ENCODE data around the gene SLC25A33.
"Not testable (repeated sequence)": the region's sequence is repeated elsewhere in the genome, so short reads cannot be mapped to it uniquely, and the experiment has no call there.

The SLC25A33 gene

DNA sequence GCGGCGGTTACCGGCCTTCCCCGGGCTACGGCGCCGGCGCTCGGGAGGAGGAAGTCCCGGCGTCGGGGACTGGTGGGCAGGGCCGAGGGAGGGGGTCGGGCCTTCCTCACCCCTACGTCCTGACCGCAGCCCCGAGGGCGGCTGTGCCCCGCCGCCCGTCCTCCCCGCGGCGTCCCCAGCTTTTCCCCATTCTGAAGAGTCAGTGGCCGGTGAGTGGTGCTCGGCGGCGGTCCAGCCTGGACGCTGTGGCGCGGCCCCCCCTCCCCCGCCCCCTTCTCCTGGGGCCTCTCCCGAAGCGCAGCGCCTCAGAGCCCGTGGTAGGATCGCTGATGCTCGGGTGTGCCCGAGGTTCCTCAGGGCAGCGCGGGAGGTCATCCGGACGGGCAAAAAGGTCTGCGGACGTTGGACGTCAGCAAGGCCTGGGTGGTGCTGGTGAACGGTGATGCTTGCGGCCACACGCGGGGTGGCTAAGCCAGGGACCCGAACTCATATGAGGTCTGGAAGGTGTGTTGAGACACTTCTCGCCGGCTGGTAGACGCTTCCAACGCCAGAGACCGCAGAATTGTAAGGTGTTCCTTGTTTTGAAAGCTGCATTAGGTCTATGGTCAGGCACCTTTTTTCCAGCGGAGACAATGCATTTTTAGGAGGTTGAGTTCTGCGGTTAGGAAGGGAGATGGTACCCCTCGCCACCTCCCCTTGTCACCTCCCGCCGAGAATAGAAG is 725 bp downstream of the SLC25A33 start:
- DNase-seq, result peak; percentile 63

GRCh38 chr1:9542430-9542829 is 3.2 kb downstream of the SLC25A33 start:
- peak; percentile 21 for DNase-seq

DNA sequence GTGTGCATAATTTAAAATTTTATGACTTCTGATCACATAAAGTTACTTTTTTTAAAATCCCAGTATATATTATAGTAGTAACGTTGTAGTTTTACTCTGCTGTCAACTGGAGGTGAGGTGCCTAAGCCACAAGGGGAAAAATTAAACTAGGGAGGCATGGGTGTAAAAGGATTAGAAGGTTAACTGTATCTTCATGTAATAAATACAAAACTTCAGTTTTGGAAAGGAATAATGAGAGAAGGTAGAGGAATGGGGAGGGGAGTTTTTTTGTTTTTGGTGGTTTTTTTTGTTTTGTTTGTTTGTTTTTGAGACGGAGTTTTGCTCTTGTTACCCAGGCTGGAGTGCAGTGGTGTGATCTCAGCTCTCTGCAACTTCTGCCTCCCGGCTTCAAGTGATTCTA is 5.7 kb downstream of the SLC25A33 start:
- DNase-seq, result no peak

GRCh38 chr1:9549955-9550546 is 10.8 kb downstream of the SLC25A33 start:
- DNase-seq, result no peak

DNA sequence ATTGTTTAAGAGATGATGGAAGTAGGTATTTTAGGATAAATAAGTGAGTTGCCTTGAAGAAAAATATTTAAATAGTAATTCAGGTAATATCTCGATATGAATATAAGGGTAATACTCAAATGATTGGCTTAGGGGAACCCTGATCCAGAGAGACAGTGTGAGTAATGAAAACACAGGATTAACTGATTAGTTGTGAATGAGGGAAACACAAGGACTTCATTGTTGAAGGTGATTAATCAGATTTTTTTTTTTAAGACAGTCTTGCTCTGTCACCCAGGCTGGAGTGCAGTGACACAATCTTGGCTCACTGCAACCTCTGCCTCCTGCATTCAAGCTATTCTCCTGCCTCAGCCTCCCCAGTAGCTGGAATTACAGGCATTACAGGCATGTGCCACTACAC is 12.7 kb downstream of the SLC25A33 start:
- DNase-seq, result no peak

DNA sequence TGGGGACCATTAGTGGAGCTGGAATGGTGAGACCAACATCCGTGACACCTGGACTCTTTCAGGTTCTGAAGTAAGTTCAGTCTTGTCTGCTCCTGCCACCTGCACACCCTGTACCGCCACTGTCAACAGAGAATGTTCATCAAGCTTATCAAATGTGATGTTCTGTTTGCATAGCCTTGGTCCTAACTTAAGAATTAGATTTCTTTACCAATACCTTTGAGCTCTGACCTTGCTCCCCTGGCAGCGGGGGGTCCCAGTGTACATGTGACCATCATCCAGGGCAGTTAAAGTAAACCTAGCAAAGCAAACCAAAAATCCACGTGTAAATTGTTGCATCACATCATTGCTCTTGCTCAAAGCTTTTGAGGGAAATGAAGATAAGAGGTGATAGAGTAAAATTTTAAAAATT is 14.5 kb downstream of the SLC25A33 start:
- DNase-seq, result no peak

- no peak for DNase-seq
Observed at GRCh38 chr1:9555942-9556341, 16.7 kb downstream of the SLC25A33 start.

GRCh38 chr1:9557624-9558023 is 18.4 kb downstream of the SLC25A33 start:
- DNase-seq, result no peak

- no peak for DNase-seq
Observed at GRCh38 chr1:9558271-9558945, 19.1 kb downstream of the SLC25A33 start.

GRCh38 chr1:9558946-9559545 is 19.8 kb downstream of the SLC25A33 start:
- DNase-seq, result no peak

DNA sequence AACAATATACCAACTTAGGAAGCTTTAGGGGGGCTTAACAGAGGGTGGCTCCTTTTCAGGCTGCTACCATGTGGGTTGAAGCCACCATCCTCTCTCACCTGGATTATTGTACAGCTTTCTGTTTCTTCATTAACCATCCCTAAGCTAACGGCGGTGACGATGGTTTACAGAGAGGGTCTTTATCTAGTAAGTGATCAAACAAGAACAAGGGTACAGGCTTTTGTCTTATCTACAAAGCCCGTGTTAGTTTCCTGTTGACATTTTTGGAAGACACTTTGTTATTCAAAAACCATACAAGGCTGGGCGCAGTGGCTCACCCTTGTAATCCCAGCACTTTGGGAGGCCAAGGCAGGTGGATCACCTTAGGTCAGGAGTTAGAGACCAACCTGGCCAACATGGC is 20.4 kb downstream of the SLC25A33 start:
- no peak for DNase-seq

GRCh38 chr1:9560090-9560489 is 20.8 kb downstream of the SLC25A33 start:
- not testable (repeated sequence) for DNase-seq

DNA sequence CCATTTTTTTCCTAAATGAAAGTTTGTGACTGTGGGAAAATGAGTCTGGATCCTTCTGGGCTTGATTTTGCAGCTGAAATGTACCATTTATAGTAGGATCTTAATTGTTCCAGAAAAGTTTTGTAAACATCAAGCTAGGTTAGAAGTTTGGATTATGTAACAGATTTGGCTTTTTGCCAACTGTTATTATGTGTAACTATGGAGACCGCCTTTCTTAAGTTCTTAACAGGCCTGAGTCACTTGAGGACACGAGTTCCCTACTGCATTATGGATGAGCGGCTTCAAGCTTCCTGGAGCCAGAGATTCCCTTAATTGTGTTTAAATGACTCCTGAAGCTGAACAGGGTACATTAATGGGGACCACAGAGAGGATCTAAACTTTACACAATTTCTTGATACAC is 22.2 kb downstream of the SLC25A33 start:
- peak; percentile 81 for DNase-seq

GRCh38 chr1:9569267-9569666 is 30.0 kb downstream of the SLC25A33 start:
- DNase-seq, result no peak

GRCh38 chr1:9570886-9571529 is 31.7 kb downstream of the SLC25A33 start:
- peak; percentile 36 for DNase-seq

- DNase-seq, result peak; percentile 34
Observed at GRCh38 chr1:9573723-9574122, 34.5 kb downstream of the SLC25A33 start.

- DNase-seq, result no peak
Observed at GRCh38 chr1:9575486-9575885, 36.2 kb downstream of the SLC25A33 start.

DNA sequence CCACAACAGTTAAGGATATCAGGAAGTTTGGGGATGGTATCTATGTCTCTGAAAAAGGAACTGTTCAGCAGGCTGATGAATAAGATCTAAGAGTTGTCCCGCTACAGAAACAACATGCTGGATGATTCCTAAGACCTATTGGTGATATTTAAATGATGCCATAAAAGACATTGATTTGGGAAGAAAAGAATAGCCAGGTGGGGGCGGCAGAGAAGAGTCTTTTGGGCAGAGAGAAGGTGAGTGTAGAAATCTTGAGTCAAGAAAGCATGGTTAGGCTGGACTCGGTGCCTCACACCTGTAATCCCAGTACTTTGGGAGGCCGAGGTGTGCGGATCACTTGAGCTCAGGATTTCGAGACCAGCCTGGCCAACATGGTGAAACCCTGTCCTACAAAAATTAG is 37.6 kb downstream of the SLC25A33 start:
- DNase-seq, result no peak

GRCh38 chr1:9577423-9577822 is 38.2 kb downstream of the SLC25A33 start:
- DNase-seq, result no peak

GRCh38 chr1:9580942-9581341 is 41.7 kb downstream of the SLC25A33 start:
- no peak for DNase-seq

DNA sequence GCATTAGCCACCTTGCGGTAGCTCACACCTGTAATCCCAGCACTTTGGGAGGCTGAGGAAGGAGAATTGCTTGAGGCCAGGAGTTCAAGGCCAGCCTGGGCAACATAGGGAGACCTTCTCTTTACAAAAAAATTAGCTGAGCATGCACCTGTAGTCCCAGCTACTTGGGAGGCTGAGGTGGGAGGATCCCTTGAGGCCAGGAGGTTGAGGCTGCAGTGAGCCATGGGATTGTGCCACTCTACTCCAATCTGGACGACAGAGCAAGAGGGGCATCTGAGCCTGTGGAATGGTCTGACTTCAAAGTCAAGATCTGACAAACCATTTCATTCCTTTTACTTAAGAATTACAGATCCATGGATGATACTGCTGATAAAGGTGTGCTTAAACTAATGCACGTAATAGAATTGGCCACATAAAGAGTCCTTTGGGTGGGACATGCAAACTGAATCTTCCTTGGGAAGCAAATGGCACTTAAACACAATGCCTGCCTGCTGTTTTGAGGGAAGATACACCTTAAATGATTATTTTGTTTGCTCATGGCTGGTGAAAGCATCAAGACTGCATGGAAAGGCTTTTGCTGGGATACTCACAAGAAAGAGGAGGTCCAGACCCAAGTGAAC is 47.0 kb downstream of the SLC25A33 start:
- DNase-seq, result no peak

GRCh38 chr1:9588551-9589143 is 49.4 kb downstream of the SLC25A33 start, which contains the start of gene TMEM201:
Gene TMEM201 (plus strand): TSS chr1:9588911. CDS start chr1:9588931, 20 bp downstream.
- peak; percentile 97 for DNase-seq
